ENCODE measurements around the gene EFR3B. TPM values are rescaled to one million over a fixed set of nuclear protein-coding genes. Genes with fewer than 3 reads are reported as not detected.

Gene EFR3B
- polyA plus RNA-seq, 1 experiment = 0.09 TPM

- DNase-seq (ENCODE audit: low read depth, low spot score) = no peak
- CTCF ChIA-PET = no interaction called here
- Histone ChIP-seq H3K27me3 (ENCODE audit: control insufficient read depth, insufficient read depth, low read length) (peaks cover 43% of the 10 kb centered on the region), H3K4me3 (ENCODE audit: low read depth, low read length) (no peak overlapping the region), H3K27ac (ENCODE audit: low read depth, low read length) (no peak overlapping the region), H3K9me3 (ENCODE audit: control insufficient read depth, insufficient read depth, low read length) (no peaks in the 10 kb centered on the region)
- POLR2A ChIA-PET = no interaction called here
- TF ChIP-seq, protein P1, sequence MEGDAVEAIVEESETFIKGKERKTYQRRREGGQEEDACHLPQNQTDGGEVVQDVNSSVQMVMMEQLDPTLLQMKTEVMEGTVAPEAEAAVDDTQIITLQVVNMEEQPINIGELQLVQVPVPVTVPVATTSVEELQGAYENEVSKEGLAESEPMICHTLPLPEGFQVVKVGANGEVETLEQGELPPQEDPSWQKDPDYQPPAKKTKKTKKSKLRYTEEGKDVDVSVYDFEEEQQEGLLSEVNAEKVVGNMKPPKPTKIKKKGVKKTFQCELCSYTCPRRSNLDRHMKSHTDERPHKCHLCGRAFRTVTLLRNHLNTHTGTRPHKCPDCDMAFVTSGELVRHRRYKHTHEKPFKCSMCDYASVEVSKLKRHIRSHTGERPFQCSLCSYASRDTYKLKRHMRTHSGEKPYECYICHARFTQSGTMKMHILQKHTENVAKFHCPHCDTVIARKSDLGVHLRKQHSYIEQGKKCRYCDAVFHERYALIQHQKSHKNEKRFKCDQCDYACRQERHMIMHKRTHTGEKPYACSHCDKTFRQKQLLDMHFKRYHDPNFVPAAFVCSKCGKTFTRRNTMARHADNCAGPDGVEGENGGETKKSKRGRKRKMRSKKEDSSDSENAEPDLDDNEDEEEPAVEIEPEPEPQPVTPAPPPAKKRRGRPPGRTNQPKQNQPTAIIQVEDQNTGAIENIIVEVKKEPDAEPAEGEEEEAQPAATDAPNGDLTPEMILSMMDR (IDR thresholded peaks at IDR 0.05; ENCODE audit: low read depth, low read length) = no peak
Measured at GRCh38 chr2:25034081-25034480, 7.8 kb upstream of the EFR3B start.

GRCh38 chr2:25035537-25036220 is 6.2 kb upstream of the EFR3B start:
- H3K27me3 ChIP-seq (ENCODE audit: control insufficient read depth, insufficient read depth, low read length) = peaks cover 54% of the 10 kb centered on the region
- no peak overlapping the region for H3K4me3 ChIP-seq (ENCODE audit: low read depth, low read length)
- H3K9me3 ChIP-seq (ENCODE audit: control insufficient read depth, insufficient read depth, low read length) = no peaks in the 10 kb centered on the region
- no peak overlapping the region for H3K27ac ChIP-seq (ENCODE audit: low read depth, low read length)
- no peak for DNase-seq (ENCODE audit: low read depth, low spot score)
- ChIA-PET CTCF (no interaction called here), POLR2A (no interaction called here)
- TF ChIP-seq, protein P1 (IDR thresholded peaks at IDR 0.05; ENCODE audit: low read depth, low read length) = no peak

DNA sequence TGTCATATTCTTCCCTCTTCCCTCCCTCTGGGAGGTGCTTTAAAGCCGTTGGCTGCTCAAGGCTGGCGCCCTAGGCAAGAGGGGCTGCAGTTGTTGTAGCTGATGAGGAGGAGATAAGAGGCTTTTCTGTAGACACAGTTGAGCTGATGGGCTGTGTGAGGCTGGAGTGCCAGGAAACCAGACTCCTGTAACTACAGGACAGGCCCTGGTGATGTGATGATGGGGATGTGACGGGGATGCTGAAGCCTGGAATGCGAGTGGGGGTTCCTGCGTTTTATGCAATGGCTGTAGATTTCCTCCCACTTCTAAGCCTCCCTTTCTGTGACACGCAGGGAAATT is 5.7 kb upstream of the EFR3B start:
- ChIA-PET CTCF (no interaction called here), POLR2A (no interaction called here)
- Histone ChIP-seq H3K9me3 (ENCODE audit: control insufficient read depth, insufficient read depth, low read length) (no peaks in the 10 kb centered on the region), H3K27me3 (ENCODE audit: control insufficient read depth, insufficient read depth, low read length) (peaks cover 56% of the 10 kb centered on the region), H3K4me3 (ENCODE audit: low read depth, low read length) (no peak overlapping the region), H3K27ac (ENCODE audit: low read depth, low read length) (no peak overlapping the region)
- DNase-seq (ENCODE audit: low read depth, low spot score) = no peak
- TF ChIP-seq, protein P1 (IDR thresholded peaks at IDR 0.05; ENCODE audit: low read depth, low read length) = no peak

DNA sequence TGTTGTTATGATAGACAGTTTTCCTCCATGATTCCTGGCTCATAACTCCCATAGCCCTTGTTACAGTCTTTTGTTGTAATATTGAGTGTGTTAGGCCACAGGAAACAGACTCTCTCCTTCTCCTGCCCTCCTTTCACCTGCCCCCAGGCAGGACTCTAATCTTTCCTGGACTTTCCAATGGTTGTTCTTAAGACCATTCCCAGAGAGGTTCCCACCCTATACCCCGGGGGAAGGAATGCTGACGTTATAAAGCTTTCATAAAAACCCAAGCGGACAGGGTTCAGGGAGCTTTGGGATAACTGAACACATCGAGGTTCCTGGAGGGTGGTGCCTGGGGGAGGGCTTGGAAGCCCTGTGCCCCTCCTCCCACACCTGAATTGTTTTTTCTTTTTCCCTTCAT is 2.8 kb upstream of the EFR3B start:
- H3K27ac ChIP-seq (ENCODE audit: low read depth, low read length) = no peak overlapping the region
- no peaks in the 10 kb centered on the region for H3K9me3 ChIP-seq (ENCODE audit: control insufficient read depth, insufficient read depth, low read length)
- TF ChIP-seq, protein P1 (IDR thresholded peaks at IDR 0.05; ENCODE audit: low read depth, low read length) = no peak
- POLR2A ChIA-PET = no interaction called here
- CTCF ChIA-PET = no interaction called here
- DNase-seq (ENCODE audit: low read depth, low spot score) = no peak
- H3K27me3 ChIP-seq (ENCODE audit: control insufficient read depth, insufficient read depth, low read length) = peaks cover 49% of the 10 kb centered on the region
- H3K4me3 ChIP-seq (ENCODE audit: low read depth, low read length) = no peak overlapping the region

GRCh38 chr2:25041307-25041927 is 459 bp upstream of the EFR3B start:
- Histone ChIP-seq H3K27me3 (ENCODE audit: control insufficient read depth, insufficient read depth, low read length) (peaks cover 32% of the 10 kb centered on the region), H3K4me3 (ENCODE audit: low read depth, low read length) (peak overlapping the region; percentile 51), H3K9me3 (ENCODE audit: control insufficient read depth, insufficient read depth, low read length) (no peaks in the 10 kb centered on the region), H3K27ac (ENCODE audit: low read depth, low read length) (no peak overlapping the region)
- ChIA-PET POLR2A (no interaction called here), CTCF (interaction anchor here (0.6 to 1.0 kb wide), 7 partner anchors 9 to 219 kb away, joined by 3 to 12 read pairs (median 4); no protein-coding TSS in a partner anchor)
- DNase-seq (ENCODE audit: low read depth, low spot score) = no peak
- TF ChIP-seq, protein P1 (IDR thresholded peaks at IDR 0.05; ENCODE audit: low read depth, low read length) = peak; percentile 37

Data from AG04450 (cell line).